Jurkat, Clone E6-1 (cell line): ENCODE results near the gene PAN3.

ENCODE experiments used
- DNase-seq: peaks from one replicate; pipeline ENCODE4 v3.0.0-alpha.2; 2011; ENCODE audit warnings: low read depth, low spot score
- H3K4me3 ChIP-seq: 2 replicates; pipeline ENCODE4 v1.5.1; 2011; ENCODE audit warnings: mild to moderate bottlenecking, low read length, control low read depth, moderate library complexity

PAN3 gene

DNA sequence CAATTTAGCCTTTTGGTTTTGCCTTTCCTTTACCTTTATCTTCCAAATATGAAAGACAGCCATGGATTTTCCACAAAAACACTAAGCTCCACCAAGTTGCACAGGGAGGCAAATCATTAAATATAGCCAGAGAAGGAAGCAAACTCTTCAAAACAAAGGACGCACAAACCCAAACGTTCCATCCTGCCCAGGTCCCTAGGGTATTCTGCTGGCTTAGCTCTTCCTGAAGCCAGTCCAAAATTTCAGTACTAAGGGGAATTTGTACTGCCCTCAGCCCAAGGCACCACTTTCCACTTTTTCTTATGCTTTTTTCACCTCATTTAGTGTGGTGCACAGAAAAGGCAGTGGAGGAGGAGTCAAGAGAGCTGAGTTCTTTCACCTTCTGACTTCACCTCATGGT lies 186.7 kb downstream of the PAN3 start:
- no peak overlapping the region for H3K4me3 ChIP-seq
- DNase-seq, result no peak

DNA sequence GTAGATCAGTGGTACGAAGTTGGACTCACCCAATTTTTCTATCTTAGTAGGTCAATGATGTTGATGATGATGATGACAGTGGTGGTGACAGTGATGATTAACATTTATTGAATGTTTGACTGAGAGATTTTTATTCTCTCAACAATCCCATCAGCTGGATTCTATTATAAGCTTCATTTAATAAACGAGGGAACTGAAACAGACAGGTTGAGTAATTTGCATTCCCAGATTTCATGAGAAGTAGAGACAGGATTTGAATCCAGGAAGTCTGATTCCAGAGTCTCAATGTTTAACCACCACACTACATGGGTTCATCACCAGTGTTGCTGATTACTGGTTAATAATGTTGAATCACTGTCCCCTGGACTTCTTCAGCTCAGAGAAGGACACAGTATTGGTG lies 187.7 kb downstream of the PAN3 start:
- H3K4me3 ChIP-seq, result no peak overlapping the region
- no peak for DNase-seq

DNA sequence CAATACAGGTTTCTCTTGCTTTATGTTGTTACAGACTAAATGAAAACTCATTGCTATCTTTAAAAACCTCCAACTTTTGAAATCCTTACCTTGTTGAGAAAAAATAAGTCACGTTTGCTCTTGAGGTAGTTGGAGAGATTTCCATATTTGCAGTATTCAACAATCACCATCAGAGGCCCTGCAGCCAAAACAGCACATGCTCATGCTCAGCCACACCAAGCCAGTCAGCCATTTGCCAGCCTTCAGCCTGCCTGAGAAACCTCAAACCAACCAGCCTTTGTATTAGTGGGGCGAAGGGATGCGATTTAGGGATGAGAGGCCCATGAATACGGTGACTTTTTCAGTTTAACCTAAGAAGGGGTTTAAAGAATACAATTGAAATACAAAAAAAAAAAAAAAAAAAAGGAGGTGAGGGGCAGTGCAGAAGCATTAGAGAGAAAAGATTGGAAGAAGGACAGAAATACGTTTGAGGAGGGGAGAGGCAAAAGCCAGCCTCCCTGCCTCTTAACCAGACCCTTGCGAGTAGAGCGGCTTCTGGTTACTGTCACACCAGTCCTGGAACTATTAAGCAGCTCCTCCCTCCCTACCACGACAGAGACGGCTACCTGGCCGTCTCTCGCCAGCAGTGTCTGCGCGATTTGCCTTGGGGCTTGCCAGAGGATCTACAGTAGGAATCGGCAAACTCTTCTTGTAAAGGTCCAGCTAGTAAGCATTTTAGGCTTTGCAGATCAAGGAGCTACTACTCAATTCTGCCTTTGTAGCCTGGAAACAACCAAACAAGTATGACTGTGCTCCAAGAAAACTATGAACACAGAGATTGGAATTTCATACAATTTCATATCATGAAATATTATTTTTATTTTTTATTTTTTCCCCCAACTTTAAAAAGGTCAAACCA lies 189.3 kb downstream of the PAN3 start:
- no peak for DNase-seq

DNA sequence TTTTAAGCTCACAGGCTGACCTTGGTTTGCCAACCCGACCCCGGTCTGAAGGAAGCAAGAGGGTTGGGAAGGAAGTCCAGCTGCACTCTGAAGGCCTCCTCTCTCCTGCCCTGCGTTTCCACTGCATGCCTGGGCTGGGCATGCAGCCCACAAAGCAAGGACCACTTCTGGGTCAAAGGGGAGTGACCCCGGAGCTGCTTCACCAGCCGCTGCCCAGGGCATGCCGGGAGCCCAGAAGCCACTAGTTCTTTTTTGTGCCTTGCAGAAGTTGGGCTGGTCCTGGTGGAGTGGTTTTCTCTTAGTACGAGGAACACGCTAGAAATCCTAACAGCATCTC lies 189.9 kb downstream of the PAN3 start:
- DNase-seq, result no peak
- H3K4me3 ChIP-seq, result no peak overlapping the region

More for the DNA sequence above, 189.3 kb downstream of the PAN3 start:
- no peak overlapping the region for H3K4me3 ChIP-seq

DNA sequence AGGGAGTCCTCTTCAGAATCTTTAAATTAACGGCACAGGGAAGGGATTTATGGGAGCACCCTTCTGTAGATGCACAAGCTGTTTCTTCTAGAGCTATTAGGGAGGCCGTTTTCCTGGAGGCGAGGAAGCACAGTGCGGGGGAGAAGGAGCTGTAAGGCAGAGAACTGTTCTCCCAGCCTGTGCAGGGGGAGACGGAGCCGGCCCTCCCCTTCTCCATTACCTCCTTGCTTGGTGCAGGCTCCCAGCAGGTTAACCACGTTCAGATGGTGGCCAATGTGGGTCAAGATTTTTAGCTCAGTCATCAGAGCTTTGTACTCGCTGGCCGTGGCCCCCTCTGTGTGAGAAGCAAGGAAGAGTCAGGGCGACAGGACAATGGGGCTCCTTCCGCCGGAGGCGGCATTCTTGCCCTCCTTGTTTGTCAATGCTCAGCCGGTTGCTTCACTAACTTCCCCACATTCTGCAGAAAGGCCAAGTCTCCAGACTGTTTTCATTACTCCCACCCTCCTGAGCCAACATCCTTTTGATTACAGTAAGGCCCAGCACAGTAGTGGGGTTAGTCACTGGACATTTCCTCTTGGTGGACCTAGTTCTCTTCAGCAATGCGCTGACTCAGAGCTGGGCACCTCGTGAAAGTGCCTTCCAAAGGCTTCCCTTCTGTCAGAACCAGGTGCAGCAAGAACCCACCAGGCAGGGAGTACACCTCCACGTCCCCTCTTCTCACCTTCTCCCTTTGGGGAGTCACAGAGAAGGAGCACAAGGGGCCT lies 191.2 kb downstream of the PAN3 start:
- DNase-seq, result no peak

DNA sequence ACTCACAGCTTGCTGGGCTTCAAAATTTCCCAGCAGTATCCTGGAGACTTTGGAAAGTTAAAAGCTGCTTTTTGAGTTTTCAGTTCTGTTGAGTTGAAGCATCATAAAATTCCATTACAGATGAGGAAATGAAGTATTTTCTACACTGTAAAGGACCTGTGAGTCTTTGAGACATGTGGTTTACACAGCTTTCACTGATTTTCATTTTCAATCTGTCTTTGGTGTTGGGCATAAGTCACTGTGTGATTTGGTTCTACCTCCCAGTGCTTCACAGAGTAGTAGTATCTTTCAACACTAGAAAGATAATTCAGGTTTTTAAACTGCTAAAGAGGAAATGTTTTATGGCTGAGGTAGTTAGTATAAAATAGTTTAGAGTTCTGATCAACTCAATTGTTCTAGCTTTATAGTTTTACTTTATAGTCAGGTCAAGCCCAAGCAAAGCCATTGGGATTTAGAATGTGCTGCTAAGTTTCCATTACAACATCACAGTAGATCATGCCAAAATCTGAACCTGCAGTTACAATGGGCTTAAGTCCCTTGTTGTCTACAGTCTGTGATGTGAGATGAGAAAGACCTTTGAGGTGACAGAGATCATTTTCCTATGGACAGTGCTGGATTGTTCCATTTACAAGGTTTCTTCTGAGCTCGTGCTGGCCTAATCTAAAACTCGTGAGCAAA lies 195.0 kb downstream of the PAN3 start:
- H3K4me3 ChIP-seq, result no peak overlapping the region
- no peak for DNase-seq

More for the DNA sequence above, 191.2 kb downstream of the PAN3 start:
- no peak overlapping the region for H3K4me3 ChIP-seq

DNA sequence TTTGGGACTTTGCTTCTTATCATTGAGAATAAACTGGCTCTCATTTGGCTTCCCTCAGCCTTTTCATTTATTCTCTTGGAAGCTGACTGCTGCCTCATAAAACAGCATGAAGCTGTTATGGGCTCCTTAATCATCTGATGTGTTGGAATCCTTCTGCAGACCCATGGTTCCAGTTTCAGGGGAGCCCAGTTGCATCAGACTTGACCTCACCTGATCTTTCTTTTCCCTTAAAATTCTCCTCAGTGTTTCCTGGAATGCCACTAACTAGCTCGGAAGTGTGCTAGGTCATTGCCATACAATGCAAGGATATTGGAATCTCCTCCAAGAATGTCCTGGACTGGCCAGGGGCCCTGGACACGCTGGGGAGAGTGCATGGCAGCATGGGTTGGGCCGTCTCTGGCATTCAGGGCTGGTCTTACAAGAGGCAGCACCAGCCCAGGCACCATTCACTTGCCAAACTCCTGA lies 197.9 kb downstream of the PAN3 start:
- no peak for DNase-seq
- H3K4me3 ChIP-seq, result no peak overlapping the region

DNA sequence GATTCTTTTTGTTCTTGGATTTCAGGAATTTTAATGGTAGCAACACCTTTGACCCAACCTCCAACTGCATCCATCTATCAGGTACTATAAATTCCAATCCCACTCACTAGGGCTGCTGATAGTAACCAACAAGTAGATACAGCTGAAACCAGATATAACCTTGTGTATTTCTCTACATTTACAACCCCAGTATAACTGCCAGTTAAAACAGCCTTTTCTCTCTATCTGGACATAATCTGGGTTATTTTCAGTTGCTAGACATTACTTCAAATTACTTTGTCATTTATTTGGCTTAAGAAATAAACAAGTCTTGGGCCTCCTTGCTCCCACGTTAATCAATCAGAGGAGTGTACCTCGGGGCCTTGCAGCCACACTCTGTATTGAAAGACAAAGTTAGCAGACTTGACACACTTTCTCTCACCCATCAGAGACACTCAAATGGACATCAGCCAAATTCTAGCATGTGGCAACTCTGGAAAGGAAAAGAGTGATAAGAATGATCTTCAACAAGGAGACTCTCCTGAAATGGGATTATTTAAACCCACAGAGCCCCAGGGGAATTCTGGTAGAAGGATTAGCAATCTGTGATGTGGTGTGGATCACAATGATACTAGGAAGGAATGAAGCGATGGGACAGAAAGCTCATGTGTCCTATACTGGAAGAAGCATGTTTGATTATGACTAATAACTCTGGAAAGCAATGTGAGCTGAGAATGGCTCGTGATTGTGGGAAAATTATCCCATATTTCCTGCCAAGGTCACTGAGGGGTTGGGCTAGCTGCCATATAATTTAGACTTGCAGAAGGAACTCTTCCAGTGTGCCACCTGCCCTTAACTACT lies 199.0 kb downstream of the PAN3 start:
- H3K4me3 ChIP-seq, result no peak overlapping the region
- DNase-seq, result no peak

DNA sequence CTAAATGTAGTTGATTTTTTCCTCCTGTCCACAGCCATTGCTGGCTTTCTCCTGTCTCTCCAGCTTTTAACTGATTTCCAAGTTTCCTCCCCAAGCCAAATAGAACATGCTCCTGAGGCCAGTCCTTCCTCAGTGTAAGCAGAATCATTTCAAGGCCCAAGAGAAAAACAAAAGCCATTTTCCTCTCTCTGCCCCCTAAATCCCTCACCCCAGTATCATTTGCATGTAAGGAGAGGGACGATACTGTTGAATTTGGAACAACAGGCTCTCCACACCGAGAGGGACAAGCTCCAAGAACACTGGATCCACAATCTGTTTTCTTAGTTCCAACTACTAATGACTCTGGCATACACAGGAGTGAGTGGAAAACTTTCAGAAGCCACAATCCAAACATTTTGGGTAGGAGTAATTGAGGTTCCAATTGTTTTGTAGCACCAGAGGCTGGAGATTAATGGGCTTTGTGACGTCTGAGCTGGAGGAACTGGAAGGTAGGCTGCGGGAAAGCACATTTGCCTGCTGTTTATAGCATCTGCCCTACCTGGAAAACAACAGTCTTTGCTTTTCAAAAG lies 199.7 kb downstream of the PAN3 start:
- no peak for DNase-seq
- no peak overlapping the region for H3K4me3 ChIP-seq

DNA sequence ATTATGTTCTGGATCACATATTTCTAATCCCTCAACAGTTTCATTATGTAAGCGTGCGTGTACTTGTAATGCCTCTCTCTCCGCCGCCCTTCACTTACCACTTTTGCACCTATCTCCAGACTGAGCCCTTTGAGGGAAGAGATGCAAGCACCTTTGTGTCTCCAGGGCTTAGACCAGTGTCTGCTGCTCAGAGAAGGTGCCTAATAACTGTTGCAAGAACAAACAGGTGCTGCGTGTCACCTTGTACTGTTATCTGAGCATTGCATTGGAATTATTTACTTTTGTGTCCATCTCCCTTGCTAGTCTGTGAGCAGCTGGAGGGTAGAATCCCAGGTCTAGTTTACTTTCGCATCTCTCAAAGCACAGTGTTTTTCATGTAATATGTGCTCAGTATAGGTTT lies 200.4 kb downstream of the PAN3 start:
- no peak overlapping the region for H3K4me3 ChIP-seq
- no peak for DNase-seq

DNA sequence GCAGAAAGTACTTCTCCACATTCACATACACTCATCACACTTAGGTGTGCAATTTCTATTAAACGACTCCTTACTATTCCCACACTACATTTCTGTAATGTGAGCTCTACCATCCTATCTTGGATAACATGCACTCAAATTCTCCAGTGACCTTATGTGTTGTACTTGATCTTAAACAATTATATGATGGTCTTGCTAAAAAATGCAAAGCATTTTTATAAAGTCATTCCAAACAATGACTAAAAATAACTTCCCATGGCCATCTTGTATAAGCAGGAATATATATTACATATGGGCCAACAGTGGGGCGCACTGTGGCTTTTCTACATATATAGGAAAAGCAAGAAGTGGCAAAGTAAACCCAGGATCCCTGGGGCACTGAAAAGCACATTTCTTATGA lies 201.1 kb downstream of the PAN3 start:
- no peak for DNase-seq
- no peak overlapping the region for H3K4me3 ChIP-seq

DNA sequence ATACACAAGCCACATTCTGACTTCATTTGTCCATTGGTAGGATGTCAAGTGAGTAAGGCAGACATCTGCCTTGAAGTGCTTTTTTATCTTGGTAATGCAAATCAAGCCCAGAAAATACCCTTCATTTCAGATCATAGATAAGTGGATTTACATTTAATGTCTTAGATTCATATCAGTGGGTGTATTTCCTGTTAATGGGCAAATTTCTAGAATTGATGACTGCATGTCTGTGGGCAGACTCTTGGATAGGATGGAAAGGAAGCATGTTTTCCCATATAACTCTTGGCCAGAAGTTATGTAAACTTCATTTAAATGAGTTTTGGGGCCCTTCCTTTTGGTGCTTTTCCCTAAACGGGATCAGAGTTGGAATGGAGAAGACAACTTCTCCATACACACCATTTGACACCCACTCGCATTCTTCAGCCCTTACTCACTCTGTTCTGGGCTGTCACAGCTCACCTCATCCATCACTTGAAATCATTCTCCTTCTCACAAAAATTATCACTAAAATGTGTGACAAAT lies 202.0 kb downstream of the PAN3 start:
- no peak overlapping the region for H3K4me3 ChIP-seq
- DNase-seq, result no peak

DNA sequence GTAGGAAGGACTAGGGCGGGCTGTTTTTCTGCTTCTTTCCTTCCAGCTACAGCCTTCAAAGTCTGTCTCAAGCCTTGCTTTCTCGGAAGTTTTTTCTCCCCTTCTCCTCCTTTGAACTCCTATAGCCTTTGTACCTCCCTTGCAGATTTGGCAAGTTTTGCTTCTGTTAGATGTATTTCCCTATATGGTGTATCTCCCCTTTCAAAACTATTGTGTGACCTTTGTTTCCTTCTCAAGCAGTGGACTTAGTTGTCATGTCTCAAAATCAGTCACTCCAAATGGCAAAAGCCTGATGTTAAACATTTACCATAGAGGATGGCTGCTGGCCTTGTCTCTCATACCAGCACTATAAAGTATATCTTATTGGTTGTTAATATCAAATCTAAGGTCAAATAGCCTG lies 203.9 kb downstream of the PAN3 start:
- no peak for DNase-seq
- H3K4me3 ChIP-seq, result no peak overlapping the region

DNA sequence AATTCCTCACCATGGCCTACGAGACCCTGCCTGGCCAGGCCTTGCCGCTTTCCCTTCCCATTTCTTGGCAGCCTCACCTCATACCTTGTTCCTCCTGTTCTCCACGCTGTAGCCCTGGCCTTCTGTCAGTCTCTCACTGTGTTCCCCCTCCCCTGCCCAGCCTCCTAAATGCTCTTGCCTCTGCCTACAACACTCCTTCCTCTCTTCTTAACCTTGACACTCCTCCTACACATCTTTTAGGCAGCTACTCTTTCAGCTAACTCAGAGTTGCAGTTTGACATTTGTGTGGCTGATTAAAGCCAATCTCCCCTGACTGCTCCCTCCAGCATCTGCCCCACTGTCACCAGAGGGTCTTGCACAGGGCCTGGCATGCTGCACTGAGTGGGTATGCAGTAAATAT lies 205.8 kb downstream of the PAN3 start:
- DNase-seq, result no peak
- no peak overlapping the region for H3K4me3 ChIP-seq
